IPS-11a (cell line): Measurements from ENCODE around the gene NR0B1.

Source experiments
- H3K4me3 ChIP-seq: one replicate; pipeline ENCODE4 v1.5.1; 2013; ENCODE audit warnings: low read depth, low read length, control low read depth

Gene NR0B1, protein sequence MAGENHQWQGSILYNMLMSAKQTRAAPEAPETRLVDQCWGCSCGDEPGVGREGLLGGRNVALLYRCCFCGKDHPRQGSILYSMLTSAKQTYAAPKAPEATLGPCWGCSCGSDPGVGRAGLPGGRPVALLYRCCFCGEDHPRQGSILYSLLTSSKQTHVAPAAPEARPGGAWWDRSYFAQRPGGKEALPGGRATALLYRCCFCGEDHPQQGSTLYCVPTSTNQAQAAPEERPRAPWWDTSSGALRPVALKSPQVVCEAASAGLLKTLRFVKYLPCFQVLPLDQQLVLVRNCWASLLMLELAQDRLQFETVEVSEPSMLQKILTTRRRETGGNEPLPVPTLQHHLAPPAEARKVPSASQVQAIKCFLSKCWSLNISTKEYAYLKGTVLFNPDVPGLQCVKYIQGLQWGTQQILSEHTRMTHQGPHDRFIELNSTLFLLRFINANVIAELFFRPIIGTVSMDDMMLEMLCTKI

GRCh38 chrX:30309139-30309571, at the start of gene NR0B1:
Gene NR0B1, minus strand, starts transcription at chrX:30309390. Its CDS starts 27 bp downstream, at chrX:30309363.
- peak within 1 kb of the TSS; percentile 17 for H3K4me3 ChIP-seq

DNA sequence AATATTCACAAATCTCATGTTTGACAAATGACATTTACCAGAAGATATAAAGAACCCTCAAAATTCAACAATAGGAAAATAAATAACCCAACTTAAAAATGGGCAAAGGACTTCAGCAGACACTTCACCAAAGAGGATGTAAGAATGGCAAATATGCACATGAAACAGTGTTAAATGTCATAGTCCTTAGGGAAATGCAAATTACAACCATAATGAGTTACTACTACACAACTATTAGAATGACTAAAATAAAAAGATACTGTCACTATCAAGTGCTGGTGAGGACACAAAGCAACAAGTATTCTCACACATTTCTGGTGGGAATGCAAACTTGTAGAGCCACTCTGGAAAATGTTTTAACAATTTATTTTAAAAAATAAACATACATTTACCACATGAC, 40.8 kb upstream of the NR0B1 start:
- H3K4me3 ChIP-seq = no peak overlapping the region

DNA sequence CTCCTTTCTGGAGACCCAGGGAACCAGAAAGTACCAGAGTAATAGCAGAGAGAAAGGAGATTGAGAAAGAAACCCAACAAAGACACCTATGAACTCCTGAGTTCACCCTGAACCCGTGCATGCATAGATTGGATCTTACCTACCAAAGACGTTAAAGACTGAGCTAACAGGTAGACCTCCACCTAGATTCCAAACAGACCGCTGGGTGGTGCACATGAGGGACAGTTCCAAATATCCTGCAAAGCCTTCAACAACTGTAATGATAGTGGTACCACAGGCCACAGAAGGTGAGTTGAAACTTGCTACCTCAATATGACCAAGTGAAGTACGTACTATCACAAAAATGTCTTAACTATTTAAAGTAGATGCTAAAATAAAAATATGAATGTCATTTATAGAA, 34.0 kb upstream of the NR0B1 start:
- H3K4me3 ChIP-seq = no peak overlapping the region

DNA sequence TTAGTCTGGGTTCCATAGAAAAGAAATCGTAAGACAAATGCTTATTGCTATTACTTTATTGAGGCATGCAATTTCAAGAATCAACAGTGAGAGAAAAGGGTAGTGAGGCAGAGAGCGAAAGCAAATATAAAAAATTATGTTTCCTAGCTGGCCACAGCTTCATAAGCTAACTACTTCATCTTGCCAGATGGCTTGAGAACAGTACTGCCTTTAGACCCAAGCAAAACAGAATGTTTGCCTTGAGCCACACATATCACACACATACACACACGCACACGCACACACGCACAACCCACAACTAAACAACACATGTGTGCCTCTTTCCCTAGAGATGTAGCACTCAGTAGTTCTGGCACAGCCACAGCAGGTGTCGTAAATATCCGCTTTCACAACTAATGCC, 31.6 kb upstream of the NR0B1 start:
- H3K4me3 ChIP-seq = no peak overlapping the region

DNA sequence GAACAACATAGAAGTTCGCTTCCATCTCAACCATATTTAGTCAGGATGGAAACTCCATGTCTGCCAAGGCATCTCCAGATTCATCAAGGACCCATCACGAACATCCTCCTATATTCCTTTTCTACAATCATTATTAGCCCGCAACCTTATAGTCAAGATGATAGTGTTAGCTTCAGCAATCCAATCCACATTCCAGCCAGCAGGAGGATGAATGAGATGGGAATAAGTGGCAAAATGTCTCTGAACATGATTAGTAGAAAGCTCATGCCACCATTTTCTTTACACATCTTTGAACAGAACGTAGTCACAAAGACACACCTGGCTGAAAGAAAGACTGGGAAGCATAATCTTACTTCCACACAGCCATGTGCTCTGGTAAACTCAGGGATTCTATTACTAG, 18.6 kb upstream of the NR0B1 start:
- no peak overlapping the region for H3K4me3 ChIP-seq

DNA sequence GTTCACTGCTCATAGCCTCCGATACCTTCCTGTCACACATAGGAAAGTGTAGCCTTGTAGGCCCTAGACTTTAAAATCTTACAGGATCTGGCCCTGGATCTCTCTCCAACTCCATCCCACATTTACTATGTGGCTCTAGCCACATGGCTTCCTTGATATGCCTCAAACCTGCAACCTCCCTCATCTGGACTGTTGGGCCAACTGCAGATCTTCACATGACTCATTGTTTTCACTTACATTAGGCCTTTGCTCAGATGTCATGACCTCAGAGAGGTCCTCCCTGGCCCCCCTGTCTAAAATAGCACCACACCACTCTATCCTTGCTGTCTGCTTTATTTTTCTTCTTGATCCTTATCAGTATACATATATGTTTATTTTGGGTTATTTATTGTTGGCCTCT, 8.1 kb upstream of the NR0B1 start:
- H3K4me3 ChIP-seq = no peak overlapping the region

DNA sequence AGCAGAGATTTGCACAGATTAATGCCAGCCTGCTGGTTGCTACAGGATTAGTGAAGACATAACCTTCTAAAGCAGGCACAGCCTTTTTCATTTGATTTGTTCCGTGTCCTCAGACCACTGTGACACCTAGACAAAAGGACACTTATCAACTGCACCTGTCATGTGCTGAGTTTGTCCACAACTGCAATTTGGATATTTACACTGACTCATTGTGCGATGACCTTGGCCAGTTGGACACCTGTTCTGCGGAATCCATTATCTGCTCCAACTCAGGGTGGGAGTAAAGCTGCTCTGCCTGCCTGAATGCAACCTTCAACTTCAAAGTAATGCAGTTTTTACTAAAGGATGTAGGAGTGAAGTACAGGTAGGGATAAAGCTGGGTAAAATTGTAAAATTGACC, 4.1 kb upstream of the NR0B1 start:
- no peak overlapping the region for H3K4me3 ChIP-seq

- no peak overlapping the region for H3K4me3 ChIP-seq
These were observed 3.7 kb upstream of the NR0B1 start for GRCh38 chrX:30312858-30313257.

DNA sequence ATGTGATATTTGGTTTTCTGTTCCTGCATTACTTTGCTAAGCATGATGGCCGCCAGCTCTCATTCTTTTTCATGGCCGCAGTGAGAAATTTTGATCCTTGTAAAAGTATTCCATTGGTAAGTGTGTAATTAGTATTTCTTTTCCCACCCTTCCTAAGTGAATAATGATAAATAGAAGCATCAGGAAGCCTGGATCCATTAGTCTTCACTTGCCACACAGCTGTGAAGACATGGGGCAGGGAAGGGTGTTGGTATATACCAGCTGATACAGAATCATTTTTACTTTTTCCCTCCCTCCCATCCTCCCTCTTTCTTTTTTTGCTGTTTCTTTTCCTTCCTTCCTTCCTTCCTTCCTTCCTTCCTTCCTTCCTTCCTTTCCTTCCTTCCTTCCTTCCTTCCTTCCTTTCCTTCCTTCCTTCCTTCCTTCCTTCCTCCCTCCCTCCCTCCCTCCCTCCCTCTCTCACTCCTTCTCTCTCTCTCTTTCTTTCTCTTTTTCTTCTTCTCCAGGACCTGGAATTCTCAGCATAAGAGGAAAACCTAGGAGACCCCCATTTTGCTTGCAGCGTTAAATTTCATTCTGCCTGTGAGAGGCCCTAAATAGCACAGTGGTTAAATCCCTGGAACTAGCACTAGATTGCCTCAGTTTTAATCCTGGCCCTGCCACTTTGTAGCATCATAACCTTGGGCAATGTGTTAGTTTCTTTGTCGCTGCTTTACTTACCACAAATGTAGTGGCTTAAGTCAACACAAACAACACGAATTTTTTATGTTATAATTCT, 1.4 kb upstream of the NR0B1 start:
- H3K4me3 ChIP-seq = no peak overlapping the region

DNA sequence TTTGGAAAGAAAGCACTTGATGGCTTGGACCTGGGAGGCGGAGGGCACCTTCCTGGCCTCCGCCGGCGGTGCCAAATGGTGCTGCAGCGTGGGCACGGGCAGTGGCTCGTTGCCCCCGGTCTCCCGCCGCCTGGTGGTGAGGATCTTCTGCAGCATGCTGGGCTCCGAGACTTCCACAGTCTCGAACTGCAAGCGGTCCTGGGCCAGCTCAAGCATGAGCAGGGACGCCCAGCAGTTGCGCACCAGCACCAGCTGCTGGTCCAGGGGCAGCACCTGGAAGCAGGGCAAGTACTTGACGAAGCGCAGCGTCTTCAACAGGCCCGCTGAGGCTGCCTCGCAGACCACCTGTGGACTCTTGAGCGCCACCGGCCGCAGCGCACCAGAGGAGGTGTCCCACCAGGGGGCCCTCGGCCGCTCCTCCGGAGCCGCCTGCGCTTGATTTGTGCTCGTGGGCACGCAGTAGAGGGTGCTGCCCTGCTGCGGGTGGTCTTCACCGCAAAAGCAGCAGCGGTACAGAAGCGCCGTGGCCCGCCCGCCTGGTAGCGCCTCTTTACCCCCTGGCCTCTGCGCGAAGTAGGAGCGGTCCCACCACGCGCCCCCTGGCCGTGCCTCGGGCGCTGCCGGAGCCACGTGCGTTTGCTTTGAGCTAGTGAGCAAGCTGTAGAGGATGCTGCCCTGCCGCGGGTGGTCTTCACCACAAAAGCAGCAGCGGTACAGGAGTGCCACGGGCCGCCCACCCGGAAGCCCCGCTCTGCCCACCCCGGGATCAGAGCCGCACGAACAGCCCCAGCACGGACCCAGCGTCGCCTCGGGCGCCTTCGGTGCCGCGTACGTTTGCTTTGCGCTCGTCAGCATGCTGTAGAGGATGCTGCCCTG, 689 bp downstream of the NR0B1 start:
- peak overlapping the region; percentile 17 for H3K4me3 ChIP-seq

DNA sequence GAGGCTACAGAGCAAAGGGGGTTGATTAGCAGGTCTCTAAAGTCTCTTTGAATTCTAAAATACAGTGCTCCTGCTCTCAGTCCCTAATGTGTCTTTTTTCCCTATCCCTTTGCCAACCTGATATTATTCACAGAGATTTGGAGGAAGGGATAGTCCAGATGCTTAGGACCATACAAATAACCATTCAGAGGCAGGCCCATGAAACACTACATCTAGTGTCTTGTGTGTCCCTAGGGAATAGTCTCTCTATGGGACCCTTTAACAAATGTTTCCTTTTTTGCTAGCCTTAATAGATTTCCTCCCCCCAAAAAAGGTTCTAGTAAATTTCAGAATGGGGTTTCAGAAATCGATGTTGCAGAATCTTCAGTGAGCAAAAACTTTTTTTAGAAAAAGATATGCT, 1.7 kb downstream of the NR0B1 start:
- no peak overlapping the region for H3K4me3 ChIP-seq

DNA sequence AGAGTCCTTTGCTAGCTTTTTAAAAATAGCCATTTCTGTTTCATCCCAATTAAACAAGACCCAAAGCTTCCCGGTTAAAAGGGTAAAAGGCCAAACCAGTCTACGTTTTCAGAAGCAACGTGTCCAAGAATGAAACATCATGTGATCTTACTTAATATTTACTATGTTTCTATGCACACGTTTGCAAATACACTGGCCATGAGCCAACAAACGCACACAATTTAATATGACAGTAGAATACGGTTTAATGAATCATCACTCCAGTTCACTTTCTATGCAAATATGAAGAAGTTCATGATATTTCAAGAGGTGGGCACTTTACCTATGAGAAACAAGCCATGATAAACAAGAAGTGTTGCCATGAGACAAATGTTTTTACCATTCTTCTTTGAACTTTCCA, 4.3 kb downstream of the NR0B1 start:
- H3K4me3 ChIP-seq = no peak overlapping the region

- H3K4me3 ChIP-seq = no peak overlapping the region
These were observed 6.2 kb downstream of the NR0B1 start for GRCh38 chrX:30302956-30303355.

- no peak overlapping the region for H3K4me3 ChIP-seq
These were observed 7.2 kb downstream of the NR0B1 start for GRCh38 chrX:30301963-30302362.

GRCh38 chrX:30301208-30301607, 8.0 kb downstream of the NR0B1 start:
- H3K4me3 ChIP-seq = no peak overlapping the region

DNA sequence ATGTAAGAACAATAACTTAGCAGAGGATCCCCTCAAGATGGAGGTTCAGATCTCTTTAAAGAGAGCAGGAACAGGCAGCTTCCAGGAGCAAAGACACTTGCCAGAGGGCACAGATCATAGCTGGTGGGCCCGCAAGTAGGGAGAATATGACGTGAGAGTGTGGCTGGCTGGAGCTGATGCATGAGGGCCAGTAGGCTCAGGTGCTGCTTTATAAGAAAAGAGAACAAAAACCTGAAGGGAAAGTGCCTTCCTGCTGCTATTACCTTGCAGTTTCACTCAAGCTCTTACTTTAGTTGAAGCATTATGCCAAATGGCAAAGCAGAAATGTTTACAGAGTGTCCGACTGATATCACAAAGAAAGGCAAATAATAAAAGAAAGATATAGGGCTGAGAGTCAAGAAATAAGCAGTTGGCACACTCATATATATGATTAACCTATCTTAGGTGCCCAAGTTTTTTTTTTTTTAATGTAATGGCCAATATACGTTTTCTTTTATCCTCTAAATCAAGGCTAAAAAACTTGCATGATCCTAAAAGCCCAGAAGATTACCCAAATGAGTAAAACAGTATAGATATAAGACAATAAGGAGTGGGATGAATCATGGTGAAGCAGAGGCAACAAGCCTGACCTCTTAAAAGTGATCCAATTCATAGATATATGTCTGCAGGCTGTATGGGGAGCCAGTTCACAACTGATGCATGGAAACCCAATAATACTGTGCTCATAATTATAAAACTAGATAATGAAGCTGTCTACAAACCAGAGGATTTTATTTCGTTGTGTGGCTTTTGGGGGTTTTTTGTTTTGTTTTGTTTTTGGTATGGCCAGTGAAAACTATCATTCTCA, 12.6 kb downstream of the NR0B1 start:
- H3K4me3 ChIP-seq = no peak overlapping the region

DNA sequence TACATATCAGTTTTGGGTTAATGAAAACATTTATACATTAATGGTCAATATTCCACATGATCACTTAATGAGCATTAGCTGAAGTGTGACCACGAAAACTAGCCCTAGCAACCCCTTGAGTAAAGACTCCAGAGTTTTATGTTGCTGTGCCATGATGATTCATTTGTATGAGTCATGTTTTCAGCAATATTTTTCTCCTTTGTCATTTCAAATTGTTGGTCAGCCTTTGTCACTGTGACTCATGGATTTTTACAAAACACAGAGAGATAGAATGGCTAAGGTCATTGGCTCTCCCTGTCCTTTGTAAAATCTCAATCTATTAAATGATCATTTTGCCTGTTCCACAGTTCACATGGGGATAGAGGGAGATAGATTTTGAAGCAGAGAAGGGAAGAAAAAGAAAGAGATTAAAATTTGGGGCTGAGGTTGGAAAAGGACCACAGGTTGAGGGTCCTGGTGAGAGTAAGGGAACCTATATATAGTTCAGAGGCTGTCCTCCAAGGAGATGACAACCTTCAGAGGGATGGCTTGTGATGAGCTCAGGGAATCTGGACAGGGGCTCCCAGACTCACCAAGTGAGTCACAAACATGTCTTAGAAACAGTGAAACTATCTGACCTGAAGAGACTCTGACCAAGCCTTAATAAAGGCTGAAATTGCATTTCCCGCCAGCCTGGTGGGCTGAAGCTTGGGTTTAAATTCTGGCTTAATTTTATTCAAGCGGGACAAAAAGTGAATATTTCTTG, 25.6 kb downstream of the NR0B1 start:
- H3K4me3 ChIP-seq = no peak overlapping the region

GRCh38 chrX:30282527-30282926, 26.7 kb downstream of the NR0B1 start:
- no peak overlapping the region for H3K4me3 ChIP-seq

- H3K4me3 ChIP-seq = no peak overlapping the region
These were observed 28.8 kb downstream of the NR0B1 start for GRCh38 chrX:30280428-30280827.

DNA sequence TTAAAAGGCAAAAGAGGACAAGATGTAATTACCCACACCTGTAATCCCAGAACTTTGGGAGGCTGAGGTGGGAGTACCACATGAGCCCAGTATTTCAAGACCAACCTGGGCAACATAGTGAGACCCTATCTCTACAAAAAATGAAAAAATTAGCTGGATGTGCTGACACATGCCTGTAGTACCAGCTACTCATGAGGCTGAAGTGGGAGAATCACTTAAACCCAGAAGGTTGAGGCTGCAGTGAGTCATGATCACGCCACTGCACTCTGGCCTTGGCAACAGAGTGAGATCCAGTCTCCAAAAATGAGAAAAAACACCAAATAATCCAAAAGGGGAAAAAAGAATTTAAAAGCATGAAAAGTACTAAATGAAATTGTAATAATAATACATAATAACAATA, 30.8 kb downstream of the NR0B1 start:
- no peak overlapping the region for H3K4me3 ChIP-seq
